ENCODE data around the gene TGFBR1. TPM values are rescaled to one million over a fixed set of nuclear protein-coding genes. Genes with fewer than 3 reads are reported as not detected.
A peak's percentile ranks its signal among the peaks of the same experiment; 100 is the strongest.

TGFBR1 gene
- total RNA-seq, 1 donor from 2014 or later, result 138 TPM

DNA sequence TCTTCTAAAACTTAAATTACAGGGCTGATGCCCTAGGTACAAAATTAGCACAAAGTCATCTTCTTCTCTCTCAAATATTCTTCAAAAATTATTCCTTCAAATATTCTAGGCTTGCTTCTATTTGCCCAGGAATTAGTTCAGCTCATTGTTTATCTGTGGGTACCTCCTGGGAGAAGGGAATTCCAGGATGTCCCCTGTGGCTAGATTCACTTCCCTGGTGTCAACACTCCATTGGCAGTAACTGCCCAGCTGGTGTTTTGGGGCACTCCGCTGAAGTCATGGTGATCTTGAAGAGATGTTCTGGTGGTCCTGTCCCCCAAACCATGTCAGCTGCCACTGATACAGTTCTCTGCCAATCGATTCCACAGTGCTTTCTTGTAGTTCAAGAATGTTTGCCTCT lies 26.2 kb upstream of the TGFBR1 start:
- H3K9me3 ChIP-seq (ENCODE audit: low read depth), result no peaks in the 10 kb centered on the region
- no peak overlapping the region for H3K27ac ChIP-seq
- Mint-ChIP-seq H3K9me3 (no peaks in the 10 kb centered on the region), H3K36me3 (no peaks in the 10 kb centered on the region), H3K27ac (no peak overlapping the region), H3K27me3 (ENCODE audit: insufficient read depth, low read depth) (peaks cover 3% of the 10 kb centered on the region), H3K4me1 (peaks cover 7% of the 10 kb centered on the region), H3K4me3 (no peak overlapping the region)
- H3K79me2 ChIP-seq (ENCODE audit: low read depth), result no peaks in the 10 kb centered on the region
- H3K27me3 ChIP-seq, result no peaks in the 10 kb centered on the region
- H4K20me1 ChIP-seq (ENCODE audit: low read depth), result no peaks in the 10 kb centered on the region
- no peak overlapping the region for H3K4me3 ChIP-seq
- DNase-seq (ENCODE audit: low spot score), result no peak
- H3K4me2 ChIP-seq, result no peak overlapping the region
- no peak overlapping the region for H2AFZ ChIP-seq (replicated peaks)
- H3K36me3 ChIP-seq, result no peaks in the 10 kb centered on the region
- no peaks in the 10 kb centered on the region for H3F3A ChIP-seq (ENCODE audit: low read depth)
- no peak for TF ChIP-seq CTCF (IDR thresholded peaks at IDR 0.05)
- TF ChIP-seq EZH2phosphoT487 (IDR thresholded peaks at IDR 0.05), result no peak
- TF ChIP-seq EZH2 (IDR thresholded peaks at IDR 0.05), result no peak
- H3K4me1 ChIP-seq, result no peaks in the 10 kb centered on the region
- no peak overlapping the region for H3K9ac ChIP-seq

GRCh38 chr9:99079542-99079941 lies 25.4 kb upstream of the TGFBR1 start:
- Histone ChIP-seq H3K27me3 (no peaks in the 10 kb centered on the region), H3K79me2 (ENCODE audit: low read depth) (no peaks in the 10 kb centered on the region), H3F3A (ENCODE audit: low read depth) (no peaks in the 10 kb centered on the region), H2AFZ (replicated peaks) (no peak overlapping the region), H3K4me3 (no peak overlapping the region), H3K36me3 (no peaks in the 10 kb centered on the region), H3K9me3 (ENCODE audit: low read depth) (no peaks in the 10 kb centered on the region), H3K4me1 (no peaks in the 10 kb centered on the region), H3K4me2 (no peak overlapping the region), H4K20me1 (ENCODE audit: low read depth) (no peaks in the 10 kb centered on the region), H3K9ac (no peak overlapping the region), H3K27ac (no peak overlapping the region)
- Mint-ChIP-seq H3K9me3 (no peaks in the 10 kb centered on the region), H3K27ac (no peak overlapping the region), H3K4me3 (no peak overlapping the region), H3K4me1 (peaks cover 7% of the 10 kb centered on the region), H3K27me3 (ENCODE audit: insufficient read depth, low read depth) (peaks cover 3% of the 10 kb centered on the region), H3K36me3 (no peaks in the 10 kb centered on the region)
- no peak for DNase-seq (ENCODE audit: low spot score)
- TF ChIP-seq EZH2phosphoT487 (IDR thresholded peaks at IDR 0.05), result no peak
- TF ChIP-seq CTCF (IDR thresholded peaks at IDR 0.05), result no peak
- TF ChIP-seq EZH2 (IDR thresholded peaks at IDR 0.05), result no peak

DNA sequence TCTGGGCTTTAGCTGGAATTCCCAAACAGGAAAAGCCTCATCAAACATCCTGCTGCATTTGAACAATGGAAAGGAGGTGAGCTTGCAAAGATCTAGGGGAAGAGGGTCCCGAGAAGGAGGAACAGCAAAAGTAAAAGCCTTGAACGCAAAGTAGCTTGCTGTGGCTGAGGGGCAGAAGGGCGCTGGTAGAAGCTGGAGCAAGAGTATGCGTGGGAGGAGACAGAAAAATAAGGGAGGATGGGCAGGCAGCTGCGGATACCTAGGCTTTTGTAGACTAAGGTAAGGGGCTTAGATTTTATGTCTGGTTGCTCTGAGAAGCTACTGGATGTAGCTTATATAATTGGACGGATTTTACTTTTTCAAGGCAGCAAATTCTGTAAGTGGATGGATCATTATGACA lies 21.9 kb upstream of the TGFBR1 start:
- Histone ChIP-seq H3K9me3 (ENCODE audit: low read depth) (no peaks in the 10 kb centered on the region), H3K79me2 (ENCODE audit: low read depth) (no peaks in the 10 kb centered on the region), H3K4me2 (no peak overlapping the region), H4K20me1 (ENCODE audit: low read depth) (no peaks in the 10 kb centered on the region), H3K9ac (no peak overlapping the region), H2AFZ (replicated peaks) (peak overlapping the region; percentile 51), H3K27me3 (no peaks in the 10 kb centered on the region), H3K4me3 (no peak overlapping the region), H3K36me3 (no peaks in the 10 kb centered on the region), H3F3A (ENCODE audit: low read depth) (no peaks in the 10 kb centered on the region), H3K27ac (no peak overlapping the region), H3K4me1 (no peaks in the 10 kb centered on the region)
- H3K36me3 Mint-ChIP-seq, result no peaks in the 10 kb centered on the region
- peaks cover 7% of the 10 kb centered on the region for H3K4me1 Mint-ChIP-seq
- H3K4me3 Mint-ChIP-seq, result no peak overlapping the region
- TF ChIP-seq EZH2phosphoT487 (IDR thresholded peaks at IDR 0.05) (no peak), CTCF (IDR thresholded peaks at IDR 0.05) (no peak), EZH2 (IDR thresholded peaks at IDR 0.05) (no peak)
- H3K9me3 Mint-ChIP-seq, result peaks cover 2% of the 10 kb centered on the region
- no peak for DNase-seq (ENCODE audit: low spot score)
- no peak overlapping the region for H3K27ac Mint-ChIP-seq
- H3K27me3 Mint-ChIP-seq (ENCODE audit: insufficient read depth, low read depth), result peaks cover 6% of the 10 kb centered on the region
